CD4-positive, alpha-beta T cell treated with Interleukin-4 for 1 hour (primary cell): ENCODE measurements around the gene NIPAL3.

Experiments
- DNase-seq, 2 donors: peaks; one replicate each; pipeline ENCODE4 v3.0.0-alpha.2; 2020 to 2022

NIPAL3 gene

GRCh38 chr1:24391882-24392603 is 23.6 kb upstream of the NIPAL3 start:
- DNase-seq = peak; percentile 67 to 76

DNA sequence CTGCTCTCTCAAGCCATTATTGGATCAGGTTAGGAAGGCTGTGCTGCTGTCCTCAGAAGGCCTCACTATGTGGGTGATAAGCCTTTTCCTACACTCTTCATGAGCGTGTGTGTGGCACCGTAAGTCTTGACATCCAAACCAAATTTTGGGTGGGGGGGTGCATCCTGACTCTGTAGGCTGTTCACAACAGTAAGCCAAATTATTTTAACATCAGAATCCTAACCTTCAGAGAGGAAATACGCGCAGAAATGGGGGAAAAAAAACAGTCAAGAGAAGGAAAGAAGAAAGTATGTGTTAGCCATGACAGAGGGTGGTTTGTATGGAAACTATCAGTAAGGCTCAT is 23.0 kb upstream of the NIPAL3 start:
- DNase-seq = no peak

DNA sequence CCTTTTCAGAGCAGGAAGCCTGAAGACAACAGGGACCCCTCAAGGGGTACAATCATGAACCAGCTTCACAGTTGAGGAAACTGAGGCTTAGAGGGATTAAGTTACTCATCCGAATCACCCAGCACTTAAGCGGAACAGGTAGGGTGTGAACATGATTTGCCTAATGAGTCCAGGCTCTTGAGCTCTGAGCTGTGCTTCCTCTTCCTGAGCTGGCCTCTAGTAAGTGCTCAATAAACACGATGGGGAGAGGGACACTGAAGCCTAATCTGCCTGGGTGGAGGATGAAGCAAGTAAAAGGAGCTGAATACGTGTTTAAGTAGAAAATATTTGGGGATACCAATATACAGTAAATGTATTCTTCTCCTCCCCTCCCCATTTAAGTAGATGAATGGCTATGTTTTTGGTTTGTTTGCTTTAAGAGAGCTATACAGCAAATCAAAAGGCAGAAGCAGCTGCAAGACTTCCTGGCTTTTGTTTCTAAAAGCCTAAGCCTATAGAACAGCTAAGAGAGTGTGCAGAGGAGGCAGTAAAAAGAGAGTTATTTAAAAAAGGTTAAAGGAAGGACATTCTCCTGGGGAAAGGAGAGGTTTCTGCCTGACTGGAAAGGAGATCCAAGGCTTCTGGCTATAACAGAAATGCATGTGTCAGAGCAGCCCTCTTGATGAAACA is 22.5 kb upstream of the NIPAL3 start:
- peak in 1 of 2 donors; percentile 10 for DNase-seq

DNA sequence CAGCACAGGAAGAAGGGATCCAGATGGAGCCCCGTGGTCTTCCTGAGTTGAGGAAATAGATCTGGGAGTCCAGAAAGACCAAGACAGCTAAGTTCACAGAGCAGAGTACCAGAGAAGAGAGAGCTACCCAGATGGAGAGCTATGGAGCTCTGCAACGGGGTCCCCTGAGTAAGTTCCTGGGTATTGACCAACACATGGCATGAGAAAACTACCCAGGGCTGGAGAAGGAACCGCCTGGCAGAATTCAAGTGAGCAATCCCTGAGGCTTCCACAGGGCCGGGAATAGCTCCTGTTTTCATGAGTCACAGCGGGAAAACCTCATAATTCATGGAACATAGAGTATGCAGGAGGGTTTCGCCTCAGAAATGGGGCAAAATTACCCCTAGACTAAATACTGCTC is 21.7 kb upstream of the NIPAL3 start:
- no peak for DNase-seq

DNA sequence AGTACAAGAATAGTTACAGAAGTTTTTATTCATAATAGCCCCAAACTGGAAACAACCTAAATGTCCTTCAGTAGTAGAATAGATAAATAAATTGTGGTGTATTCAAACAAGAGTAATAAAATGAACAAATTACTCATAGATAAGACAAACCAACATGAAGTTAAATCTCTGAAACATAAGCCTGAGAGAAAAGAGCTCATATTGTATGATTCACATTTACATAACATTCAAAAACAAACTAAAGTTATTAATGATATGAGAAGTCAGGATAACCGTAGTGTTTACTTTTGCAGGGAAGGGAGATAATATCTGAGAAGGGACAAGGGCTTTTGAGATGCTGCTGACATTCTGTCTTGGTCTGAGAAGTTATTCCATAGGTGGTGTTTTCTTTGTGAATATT is 15.5 kb upstream of the NIPAL3 start:
- DNase-seq = no peak

- DNase-seq = no peak
Measured at GRCh38 chr1:24403806-24404205, 11.8 kb upstream of the NIPAL3 start.

GRCh38 chr1:24406788-24407187 is 8.8 kb upstream of the NIPAL3 start:
- no peak for DNase-seq

DNA sequence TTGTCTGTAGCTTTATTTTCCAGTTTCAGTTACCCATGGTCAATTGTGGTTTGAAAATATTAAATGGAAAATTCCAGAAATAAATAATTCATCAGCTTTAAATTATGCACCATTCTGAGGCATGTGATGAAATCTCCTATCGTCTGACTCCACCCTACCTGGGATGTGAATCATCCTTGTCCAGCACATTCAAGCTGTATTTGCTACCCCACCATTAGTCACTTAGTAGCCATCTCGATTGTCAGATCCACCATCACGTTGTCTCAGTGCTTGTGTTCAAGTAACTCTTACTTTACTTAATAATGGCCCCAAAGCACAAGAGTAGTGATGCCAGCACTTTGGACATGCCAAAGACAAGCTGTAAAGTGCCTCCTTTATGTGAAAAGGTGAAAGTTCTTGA is 6.1 kb upstream of the NIPAL3 start:
- no peak for DNase-seq

- no peak for DNase-seq
Measured at GRCh38 chr1:24410750-24411149, 4.9 kb upstream of the NIPAL3 start.

DNA sequence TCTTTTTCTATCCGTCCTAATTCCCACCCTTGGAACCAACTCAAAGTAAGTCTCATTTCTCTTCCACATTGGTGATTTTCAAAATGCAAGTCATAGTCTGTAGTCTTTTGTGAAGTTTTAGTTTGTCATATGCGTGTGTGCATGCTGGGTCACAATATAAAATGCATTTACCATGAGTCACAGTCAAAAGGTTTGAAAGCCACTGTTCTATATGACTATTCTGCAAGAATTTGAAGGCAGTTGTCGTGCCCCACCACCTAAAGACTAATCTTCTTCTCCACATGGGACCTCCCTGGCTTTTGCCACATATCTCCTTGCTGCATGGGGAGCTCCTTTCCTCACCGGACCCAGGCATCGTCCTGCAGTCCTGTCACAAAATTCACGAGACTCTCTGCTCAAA is 3.6 kb upstream of the NIPAL3 start:
- no peak for DNase-seq

DNA sequence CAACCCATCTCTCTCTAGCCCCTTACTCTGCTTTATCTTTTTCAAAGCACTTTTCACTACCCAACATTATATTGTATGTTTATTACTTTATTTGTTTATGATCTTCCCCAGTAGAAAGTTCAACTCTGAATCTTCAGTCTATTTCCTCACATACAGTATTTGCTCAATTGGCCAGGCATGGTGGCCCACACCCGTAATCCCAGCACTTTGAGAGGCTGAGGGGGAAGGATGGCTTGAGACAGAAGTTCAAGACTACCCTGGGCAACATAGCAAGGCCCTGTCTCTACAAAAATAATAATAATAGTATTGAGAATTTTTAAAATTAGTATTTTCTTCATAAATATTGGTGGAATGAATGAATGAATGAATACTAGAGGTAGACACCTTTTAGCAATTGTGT is 3.2 kb upstream of the NIPAL3 start:
- DNase-seq = no peak

DNA sequence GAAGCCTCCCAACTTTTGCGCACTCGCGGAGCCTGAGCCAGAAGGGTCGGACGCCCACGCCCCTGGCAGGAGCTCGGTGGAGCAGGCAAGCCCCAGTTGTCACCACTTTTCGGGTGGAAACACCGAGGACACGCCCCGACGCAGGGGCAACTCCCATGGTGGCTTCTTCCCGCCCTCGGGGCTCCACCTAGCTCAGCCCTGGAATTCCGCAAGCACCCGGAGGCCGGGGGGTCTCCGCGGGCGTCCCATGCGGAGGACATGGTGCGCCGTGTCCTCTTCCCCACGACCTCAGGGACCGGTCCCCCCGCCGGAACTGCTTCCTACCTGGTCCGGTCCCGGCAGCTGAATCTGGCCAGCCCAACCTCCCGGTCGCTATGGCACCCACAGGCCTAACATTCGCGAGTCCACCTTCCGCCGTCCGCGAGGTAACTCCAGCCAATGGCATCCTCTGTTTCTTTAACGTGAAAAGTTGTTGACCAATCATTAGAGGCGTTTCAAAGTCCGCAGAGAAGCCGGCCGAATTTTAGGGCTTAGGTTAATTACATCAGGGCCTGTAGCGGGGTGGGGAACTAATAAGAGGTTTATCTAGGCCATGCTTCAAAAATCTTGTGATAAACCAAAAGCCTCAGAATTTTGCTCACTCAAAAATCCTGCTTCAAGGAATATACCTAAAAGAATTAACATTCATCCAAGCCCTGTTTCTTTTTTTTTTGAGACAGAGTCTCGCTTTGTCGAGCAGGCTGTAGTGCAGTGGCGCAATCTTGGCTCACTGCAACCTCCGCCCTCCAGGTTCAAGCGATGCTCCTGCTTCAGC is 2.0 kb upstream of the NIPAL3 start, which contains the start of gene STPG1:
Gene STPG1, minus strand, starts transcription at position 433 of the 814 bp plus-strand sequence. CDS start 12,394 bp downstream, outside the sequence.
- peak; percentile 87 to 92 for DNase-seq

DNA sequence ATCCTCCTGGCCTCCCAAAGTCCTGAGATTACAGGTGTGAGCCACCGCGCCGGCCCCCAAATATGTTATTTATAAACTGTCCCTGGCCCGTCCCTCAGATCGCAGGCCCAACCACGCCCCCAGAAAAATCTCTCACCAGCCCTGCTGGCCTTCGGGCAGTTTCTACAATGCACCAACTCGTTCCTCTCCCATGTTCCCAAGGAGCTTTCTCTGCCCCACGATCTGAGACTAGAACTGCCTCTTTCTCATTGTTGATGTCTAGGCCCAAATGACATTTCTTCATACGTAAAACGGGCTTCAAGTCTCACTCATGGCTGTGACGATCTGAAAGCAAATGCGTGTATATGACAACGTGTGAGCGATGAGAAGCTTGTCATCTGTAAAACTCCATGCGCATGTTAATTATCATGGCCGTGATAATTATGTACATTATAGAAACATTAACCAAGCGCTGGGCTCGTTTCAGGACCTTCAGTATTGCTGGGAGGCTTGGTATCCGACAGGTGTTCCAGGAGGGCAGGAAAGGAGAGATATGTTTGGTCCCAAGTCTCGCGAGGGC is 748 bp upstream of the NIPAL3 start:
- DNase-seq = no peak

DNA sequence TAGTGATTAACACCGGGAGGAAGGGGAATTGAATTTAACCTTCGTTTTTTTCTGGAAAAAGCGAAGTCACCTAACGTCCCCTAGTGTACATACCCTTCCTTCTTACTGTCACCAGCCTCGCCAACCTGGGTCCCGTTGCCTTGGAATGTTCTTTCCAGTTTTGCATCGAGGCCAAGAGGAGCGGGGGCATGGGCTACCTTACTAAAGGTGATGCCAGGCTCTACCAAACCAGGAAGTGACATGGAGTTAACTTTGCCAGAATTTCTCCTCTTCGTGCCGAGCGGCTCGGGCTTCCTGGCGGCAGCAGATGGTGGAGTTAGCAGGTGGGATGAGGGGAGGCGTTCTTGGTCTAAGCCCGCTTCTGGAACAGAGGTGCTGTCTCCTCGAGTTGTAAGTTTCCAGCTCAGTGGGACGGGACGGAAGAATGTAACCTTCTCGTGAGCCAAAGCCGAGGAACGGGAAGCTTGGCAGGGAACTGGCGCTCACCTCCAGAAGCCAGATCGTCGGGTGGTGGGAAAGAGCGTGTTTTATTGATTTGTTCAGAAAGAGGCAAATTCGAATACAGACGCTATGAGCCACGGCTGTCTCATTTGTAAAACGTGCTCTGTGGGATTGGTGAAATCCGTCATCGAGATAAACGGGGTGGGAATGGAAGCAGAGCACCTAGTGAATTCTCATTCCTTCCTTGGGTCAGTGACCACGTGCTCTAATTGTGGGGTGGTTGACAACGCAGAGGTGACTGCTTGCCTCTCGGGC is 486 bp downstream of the NIPAL3 start:
- DNase-seq = no peak

DNA sequence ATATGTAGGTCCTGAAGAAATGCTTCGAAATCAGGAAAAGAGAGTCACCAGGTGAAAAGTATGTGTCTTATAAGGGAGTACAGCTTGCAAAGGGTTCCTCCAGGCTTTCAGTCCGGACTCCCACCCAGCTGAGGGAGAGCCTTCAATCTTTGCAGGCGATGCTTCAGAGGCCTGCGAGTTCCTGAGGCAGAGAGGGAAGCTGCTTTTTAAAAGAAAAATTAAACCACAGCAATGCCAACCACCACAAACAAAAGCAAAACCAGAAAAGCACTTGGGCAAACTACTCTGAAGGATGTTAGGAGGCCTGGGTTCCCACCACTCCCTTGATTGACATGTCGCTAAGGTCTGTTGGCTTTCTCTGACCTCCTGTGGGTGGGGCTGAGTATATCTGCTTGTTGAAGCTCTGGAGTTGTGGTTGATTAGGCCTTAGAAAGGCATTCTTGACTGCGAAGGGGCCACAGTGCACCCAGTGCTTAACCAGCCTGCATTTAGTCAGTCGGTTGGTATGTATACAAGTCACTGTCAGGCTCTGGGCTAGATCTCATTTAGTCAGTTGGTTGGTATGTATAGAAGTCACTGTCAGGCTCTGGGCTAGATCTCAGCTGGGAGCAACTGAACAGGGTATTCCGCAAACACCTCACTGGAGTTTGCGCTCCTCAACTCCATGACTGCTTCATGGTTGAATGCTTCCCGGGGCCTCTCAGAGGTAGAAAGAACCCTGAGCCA is 1.2 kb downstream of the NIPAL3 start:
- DNase-seq = peak; percentile 52 to 70

- DNase-seq = no peak
Measured at GRCh38 chr1:24417681-24418080, 2.1 kb downstream of the NIPAL3 start.

- DNase-seq = no peak
Measured at GRCh38 chr1:24418898-24419628, 3.5 kb downstream of the NIPAL3 start.

GRCh38 chr1:24420547-24420946 is 4.9 kb downstream of the NIPAL3 start:
- no peak for DNase-seq

- no peak for DNase-seq
Measured at GRCh38 chr1:24421502-24421901, 5.9 kb downstream of the NIPAL3 start.

- DNase-seq = no peak
Measured at GRCh38 chr1:24424207-24424606, 8.6 kb downstream of the NIPAL3 start.

- DNase-seq = no peak
Measured at GRCh38 chr1:24424990-24425389, 9.4 kb downstream of the NIPAL3 start.
